NT2/D1 (cell line): ENCODE results near the gene TPCN1.

ENCODE experiments used
- SUZ12 ChIP-seq: IDR thresholded peaks from 2 replicates; pipeline ENCODE4 v1.6.1; 2011; ENCODE audit not compliant: insufficient read length, insufficient read depth; ENCODE audit errors: extremely low read depth
- YY1 ChIP-seq: IDR thresholded peaks from 2 replicates; pipeline ENCODE4 v1.6.1; 2011; ENCODE audit not compliant: insufficient read length, insufficient read depth
- ZNF274 ChIP-seq: IDR thresholded peaks from 2 replicates; pipeline ENCODE4 v1.6.1; 2011; ENCODE audit warnings: mild to moderate bottlenecking, low read depth, low read length

DNA sequence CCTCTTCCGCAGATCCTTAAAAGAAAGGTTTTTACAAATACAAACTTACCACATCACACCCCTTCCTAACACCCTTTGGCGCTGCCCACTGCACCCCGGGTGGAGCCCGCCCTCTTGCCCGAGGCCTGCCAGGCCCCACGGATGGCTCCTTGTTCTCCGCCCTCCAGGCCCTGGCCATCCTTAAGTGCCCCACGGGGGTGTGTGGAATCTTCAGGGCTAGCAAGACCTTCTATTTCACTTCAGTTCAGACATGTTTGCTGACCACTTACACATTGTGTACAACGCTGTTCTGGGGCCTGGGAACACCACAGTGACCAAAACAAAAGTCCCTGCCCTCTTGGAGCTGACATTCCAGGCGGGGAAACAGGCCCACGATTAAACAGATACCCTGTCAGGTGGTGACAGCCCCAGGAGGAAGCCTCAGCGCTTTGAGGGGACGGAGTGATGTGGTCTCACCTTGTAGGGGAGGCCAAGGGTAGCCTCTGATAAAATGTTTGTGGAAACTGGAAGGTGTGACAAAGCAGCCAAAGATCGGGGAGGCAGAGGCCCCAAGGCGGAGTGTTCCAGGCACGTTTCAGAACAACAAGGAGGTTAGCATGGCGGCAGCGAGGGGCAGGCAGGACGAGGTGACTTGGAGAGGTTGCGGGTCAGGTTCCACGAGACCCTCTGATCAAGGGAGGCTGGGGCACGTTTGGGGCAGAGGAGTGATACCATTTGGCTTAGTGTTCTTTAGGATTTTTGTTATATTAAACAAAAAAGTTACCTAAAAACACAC, 27.0 kb downstream of the TPCN1 start:
- TF ChIP-seq ZNF274 = no peak
- TF ChIP-seq YY1 = no peak
- no peak for TF ChIP-seq SUZ12
